GM04504 (cell line): Measurements from ENCODE around the gene BCAS4.
A peak's percentile ranks its signal among the peaks of the same experiment; 100 is the strongest.

Experiments used
- DNase-seq: peaks from one replicate; pipeline ENCODE4 v3.0.0-alpha.2; 2012; ENCODE audit warnings: low read depth

BCAS4 gene

DNA sequence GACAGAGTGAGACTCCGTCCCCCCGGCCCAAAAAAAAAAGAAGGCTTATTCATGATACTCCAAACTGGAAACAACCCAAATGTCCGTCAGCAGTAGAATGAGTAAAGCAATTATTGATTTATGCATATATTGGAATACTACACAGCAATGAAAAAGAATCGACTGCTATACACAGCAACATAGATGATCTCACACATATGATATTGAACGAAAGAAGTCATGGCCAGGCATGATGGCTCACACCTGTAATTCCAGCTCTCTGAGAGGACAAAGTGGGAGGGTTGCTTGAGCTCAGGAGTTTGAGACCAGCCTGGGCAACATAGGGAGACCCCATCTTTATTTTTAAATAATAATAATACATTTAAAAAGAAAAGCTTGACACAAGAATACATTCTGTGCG is 28.5 kb downstream of the BCAS4 start:
- no peak for DNase-seq

DNA sequence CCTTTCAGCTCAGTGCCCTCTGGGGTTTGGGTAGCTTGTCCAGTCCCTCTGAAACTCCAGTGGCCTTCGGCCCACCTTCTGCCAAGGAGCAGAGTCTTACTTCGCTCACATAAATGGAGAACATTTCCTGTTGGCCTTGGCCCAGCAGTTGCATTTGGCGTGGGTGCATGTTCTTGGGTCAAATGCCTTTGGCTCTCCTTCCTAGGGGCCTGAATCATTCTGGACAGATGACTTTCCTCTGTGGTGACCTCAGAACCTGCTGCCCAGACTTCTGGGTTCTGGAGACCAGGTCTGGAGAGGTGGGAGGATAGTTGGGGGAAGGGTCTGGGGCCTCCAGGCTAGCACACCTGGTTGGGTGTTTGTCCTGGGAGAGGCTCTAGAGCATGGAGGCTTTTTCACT is 29.3 kb downstream of the BCAS4 start:
- peak; percentile 76 for DNase-seq

DNA sequence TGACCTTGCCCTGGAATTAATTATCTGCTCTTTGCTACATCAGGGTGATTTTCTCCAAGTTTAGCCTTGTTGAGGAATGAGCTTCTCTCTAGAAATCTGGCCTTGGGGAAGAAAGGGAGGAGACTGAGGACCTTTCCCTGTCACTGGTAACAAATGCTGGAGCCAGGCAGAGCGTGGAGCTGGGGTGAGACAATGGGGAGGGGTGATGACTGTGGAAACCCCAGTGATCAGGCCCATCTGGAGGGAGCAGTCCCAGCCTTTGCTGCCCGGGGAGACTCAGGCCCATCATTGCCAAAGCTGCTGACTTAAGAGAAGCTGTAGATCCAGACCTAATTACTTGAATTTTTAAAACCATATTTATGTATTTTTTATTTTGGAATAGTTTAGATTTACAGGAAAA is 31.3 kb downstream of the BCAS4 start:
- DNase-seq: no peak

DNA sequence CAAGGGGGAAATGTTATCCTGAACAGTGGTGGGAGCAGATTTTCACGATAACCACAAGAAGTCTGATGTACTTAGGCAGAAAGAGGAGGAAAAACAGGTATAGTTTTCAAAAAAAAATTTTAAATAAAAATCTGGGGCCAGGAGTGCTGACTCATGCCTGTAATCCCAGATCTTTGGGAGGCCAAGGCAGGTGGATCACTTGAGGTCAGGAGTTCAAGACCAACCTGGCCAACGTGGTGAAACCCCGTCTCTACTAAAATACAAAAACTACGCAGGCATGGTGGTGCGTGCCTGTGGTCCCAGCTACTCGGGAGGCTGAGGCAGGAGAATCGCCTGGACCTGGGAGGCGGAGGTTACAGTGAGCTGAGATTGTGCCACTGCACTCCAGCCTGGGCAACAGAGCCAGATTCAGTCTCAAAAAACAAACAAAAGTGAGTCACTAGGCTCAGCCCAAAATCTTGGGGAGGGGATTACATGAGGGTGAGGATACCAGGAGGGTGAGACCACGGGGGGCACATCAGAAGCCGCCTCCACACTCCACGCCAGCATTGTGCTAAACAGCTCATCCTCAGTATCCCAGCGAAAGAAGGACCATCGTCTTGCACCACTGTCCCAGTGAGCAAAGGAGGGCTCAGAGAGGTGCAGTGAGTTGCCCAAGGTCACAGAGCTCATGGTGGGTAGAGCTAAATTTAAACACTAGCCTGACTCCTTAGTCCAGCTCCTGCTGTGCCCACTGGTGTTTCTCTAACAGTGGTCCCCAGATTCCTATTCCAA is 33.7 kb downstream of the BCAS4 start:
- no peak for DNase-seq

DNA sequence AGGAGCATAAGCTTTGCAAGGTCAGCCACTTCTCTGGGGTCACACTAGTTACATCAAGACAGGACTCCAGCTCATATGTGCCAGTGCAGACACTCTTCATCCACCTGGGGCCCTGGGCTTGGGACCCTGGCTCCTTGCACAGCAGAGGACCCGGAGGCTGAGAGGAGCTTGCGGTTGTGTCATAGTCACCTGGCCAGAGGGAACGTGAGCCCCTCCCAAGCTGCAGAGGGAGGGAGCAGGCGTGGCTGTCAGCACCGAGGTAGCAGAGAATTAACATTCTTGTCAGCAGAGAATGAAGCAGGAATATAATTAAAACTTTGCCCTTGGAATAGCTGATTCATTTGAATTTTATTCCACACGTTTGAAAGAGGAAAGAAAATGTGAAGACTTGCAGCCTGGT is 36.8 kb downstream of the BCAS4 start:
- no peak for DNase-seq

DNA sequence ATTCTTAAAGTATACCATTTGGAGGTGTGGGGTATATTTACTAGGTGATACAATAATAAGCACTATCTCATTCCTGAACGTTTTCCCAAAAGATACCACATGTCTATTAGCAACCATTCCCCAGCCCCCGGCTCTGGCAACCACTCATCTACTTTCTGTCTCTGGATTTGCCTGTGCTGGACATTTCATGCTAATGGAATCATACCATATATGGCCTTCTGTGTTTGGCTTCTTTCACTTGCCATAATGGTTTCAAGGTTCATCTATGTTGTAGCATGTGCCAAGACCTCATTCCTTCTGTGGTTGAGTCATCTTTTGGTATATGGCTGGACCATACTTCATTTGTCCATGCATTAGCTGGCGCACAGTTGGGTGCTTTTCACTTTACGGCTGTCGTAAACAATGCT is 39.7 kb downstream of the BCAS4 start:
- no peak for DNase-seq

DNA sequence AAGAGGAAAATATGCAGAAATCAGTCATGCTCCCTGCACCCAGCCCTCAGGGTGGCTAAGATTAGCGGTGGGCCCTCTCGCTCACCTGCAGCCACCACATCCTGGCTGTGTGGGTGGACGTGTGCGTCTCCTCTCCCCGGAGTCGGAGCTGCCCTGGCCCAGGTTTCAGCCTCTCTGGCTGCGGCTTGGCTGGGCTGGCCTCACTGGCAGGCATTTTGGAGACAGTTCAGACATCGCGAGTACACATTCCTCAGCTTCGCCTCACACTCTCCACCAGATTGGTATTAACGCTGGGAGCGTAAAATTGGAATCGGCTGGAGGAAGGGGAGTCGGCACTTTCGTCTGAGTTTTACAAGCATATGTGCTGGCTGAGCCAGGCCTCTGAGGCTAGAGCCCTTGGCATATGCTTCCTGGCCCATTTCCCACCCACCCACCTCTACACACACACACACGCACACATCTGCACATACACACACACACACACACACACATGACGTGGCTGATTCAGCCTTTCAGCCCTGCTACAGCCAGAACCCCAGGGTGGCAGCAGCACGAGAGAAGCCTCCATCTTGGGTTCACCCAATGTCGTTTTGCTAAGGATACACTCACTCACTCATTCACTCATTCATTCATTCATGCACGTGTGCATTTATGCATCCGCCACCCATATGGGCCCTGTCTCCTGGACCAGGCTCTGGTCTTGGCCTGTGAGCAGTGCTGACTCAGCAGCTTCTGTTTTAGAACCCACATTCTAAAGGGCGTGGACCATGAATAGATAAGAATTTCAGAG is 42.9 kb downstream of the BCAS4 start:
- DNase-seq: peak; percentile 94

DNA sequence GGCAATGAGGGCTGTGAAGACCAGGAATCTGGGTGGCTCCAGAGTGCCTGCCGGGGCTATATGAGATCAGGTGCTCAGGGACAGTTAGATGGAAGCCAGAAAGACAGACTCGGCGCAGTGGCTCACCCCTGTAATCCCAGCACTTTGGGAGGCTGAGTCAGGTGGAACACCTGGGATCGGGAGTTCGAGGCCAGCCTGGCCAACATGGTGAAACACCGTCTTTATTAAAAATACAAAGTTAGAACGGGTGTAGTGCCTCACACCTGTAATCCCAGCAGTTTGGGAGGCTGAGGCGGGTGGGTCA is 43.4 kb downstream of the BCAS4 start:
- DNase-seq: no peak

DNA sequence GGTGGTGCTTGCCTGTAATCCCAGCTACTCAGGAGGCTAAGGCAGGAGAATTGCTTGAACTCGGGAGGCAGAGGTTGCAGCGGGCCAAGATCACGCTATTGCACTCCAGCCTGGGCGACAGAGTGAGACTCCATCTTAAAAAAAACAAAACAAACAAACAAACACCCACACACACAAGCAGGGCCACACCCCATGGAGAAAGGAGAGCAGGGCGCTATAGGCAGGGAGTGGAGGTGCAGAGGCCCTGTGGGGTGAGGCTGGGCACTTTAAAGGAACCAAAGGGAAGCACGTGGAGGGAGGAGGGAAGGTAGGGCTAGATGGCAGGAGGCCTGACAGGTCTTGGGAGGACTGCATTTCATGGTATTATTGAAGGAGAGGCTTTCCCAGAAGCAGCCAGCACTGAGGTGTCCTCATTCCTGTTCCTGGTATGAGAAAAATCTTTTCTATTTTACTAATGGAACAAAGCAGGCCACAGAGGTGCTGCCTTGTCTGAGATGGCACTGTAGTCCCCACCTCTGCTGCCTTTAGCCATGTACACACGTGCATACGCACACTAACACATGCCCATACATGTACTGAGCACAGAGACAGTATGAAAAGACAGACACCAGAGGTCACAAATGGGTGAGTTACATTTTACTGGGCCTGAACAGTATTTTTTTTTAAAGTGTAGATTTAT is 44.0 kb downstream of the BCAS4 start:
- DNase-seq: no peak

DNA sequence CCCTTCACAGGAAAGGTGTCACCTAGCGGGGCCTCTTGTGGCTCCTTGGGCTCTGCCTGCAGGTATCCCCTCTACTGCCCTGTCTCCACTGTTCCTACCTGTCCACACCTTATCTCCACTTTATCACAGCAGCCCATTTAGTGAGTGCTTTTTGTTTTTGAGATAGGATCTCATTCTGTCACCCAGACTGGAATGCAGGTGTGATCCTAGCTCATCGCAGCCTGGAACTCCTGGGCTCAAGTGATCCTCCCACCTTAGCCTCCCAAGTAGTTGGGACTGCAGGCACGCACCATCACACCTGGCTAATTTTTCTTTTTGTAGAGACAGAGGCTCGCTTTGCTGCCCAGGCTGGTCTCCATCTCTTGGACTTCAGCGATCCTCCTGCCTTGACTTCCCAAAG is 48.0 kb downstream of the BCAS4 start:
- no peak for DNase-seq

DNA sequence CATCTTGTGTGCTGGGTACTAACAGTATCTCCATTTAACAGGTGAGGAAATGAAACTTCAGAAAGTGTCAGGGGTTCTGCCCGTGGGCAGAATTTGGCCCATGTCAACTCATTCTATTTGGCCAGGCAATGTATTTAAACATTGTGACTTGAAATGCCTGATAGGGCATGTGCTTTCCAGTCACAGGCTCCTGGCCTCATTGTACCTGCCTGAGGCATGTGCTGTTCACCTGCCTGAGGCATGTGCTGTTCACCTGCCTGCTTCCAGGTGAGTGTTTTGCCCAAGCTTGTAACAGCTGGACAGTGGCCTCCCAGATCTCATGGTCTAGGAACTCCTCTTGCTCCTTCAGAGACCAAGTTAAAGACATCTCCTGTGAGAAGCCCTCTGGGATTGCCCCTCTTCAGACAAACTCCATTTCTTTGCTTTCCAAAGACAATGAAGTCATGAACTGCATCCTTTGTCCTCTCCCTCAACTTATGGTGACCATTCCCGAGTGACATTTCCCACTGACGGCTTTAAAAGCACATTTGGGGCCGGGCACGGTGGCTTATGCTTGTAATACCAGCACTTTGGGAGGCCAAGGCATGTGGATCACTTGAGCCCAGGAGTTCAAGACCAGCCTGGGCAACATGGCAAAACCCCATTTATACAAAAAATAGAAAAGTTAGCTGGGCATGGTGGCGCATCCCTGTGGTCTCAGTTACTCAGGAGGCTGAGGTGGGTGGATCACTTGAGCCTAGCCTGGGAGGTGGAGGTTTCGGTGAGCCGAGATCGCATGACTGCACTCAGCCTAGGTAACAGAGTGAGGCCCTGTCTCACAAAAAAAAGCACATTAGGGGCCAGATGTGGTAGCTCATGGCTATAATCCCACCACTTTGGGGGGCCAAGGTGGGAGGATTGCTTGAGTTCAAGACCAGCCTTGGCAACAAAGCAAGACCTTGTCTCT is 48.7 kb downstream of the BCAS4 start:
- no peak for DNase-seq

DNA sequence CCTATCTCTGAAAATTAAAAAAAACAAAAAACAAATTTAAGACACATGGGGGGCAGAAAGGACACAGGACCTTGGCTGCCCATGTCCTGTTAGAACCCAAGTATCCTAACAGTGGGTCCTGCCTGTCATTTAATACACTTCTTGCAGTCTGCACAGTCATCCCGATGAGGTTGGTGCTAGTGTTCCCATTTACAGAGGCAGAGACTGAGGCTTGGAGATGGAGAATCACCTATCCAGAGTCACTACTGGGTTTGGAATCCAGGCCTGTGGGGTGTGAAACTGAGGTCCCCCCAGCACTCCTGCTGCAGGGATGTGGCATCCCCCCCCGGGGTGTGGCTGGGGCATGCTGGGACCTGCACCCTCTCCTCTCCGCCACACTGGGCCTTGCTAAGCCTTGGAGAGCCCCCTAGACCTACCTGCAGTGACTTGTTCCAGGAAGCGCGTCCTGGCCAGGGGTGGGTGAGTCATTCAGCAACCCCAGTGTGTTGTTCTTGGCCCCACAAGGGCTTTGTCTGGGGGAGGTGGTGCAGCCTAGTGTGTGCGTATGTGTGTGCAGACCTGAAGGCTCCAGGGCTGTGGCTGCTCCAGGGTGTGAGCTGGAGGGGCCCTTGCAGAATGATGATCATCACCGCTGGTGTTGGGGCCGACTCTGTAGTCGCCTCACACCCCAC is 49.7 kb downstream of the BCAS4 start:
- no peak for DNase-seq

DNA sequence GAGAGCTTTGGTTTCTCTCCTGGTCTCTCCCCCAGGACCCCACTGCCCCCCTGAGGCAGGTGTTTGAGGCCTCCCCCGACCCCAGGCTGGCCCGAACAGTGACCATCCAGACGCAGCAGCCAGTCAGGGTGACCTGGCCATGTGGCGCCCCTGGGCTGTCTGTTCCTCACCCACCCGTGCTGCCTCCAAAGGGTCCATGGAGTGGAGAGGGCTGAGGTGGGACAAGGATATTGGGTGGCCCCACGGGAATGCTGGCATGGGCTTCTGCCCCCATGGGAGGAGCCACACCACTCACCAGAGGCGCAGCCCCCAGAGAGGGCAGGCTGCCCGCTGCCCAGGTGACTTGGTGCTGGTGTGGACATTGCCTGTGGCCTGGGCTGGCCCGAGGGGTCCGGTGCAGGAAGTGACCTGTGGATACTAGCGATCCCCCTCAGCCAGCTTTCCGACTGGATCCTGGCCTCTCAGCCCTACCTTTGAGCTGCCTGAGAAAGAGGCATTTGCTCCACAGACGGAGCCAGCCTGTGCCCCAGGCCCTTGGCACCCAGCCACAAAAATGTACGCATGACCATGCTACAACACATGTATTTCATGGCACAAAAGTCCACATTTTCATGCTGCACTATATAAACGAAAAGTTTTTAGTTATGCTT is 50.8 kb downstream of the BCAS4 start:
- DNase-seq: no peak

DNA sequence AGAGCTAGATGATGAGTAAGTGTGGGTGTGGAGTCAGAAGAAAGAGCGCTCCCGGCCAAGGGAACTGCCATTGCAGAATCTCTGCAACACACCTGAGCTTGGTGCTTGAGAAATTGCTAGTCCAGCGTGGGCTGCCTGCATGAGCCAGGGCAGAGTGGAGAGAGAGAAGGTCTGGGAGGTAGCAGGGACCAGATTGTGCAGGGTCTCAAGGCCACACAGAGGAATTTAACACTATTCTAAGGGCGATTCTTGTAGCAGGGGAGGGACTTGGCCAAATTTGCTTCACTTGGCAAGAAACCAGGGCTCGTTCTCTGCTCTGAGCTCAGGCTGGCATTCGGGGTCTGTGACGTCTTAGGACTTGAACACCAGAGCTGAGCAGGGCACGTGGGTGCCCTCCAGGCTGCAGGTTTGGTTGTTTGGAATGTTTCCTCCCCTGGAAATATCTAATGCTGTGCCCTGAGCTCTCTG is 53.5 kb downstream of the BCAS4 start:
- DNase-seq: no peak

DNA sequence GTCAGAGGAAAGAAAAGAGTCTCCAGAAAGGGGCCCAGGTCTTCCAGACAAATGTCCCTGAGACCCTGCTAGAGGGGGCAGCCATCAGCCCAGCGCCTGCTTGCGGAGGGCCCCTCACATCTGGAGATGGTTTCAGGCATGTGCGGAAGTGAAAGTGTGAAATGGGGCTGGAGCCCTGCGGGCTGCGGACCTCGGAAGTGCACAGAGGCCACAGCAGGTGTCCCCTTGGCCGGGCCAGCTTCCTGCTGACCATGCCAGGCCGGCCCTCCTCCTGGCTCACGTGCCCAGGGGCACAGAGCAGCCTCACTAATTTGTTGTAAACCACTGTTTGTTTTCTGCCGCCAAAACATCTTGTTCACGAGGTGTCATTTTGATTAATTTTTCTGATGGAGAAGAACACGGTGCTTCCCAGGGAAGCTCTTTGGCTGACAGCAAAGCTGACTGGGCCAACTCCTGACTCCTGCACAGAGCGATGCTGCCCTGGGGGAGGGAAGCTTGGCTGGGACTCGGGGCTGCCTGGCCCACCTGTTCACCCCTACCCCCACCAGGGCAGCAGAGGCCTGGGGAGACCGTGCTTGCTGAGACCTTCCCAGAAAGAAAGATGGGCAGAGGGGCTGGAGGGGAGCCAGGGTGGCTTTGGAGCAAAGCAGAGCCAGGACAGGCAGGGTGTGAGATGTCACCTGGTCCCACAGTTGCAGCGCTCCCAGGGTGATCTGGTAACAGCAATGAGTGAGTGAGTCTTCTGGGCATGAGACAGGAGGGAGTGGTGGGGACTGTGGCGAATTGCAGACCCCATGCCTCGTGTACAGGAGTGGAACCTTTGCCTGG is 54.2 kb downstream of the BCAS4 start:
- DNase-seq: no peak

DNA sequence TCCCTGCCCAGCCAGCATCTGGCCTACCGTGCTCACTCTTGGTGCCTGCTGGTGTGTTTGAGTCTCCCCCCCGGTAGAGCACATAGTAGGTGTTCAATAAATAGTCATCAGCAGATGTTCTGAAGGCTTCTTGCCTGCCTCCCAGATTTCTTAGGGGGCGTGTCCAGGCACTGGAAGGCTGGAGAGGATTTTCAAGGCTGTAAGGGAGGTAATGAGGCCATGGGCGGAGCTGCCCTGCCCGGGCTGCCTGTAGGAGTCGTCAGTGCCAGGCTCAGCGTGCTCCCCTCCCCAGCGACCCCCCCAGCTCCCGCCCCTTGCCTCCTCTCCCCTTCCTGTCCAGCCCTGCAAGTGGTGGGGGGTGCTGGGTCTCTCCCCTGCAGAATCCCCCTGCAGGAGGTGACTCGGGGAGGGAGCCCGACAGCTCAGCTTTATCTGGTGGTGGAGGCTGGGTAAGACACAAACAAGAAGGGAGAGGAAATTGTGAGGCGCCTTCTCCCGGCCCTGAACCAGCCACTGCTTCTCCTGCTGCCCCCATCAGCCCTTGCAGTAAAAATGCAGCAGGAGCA is 55.9 kb downstream of the BCAS4 start:
- no peak for DNase-seq

DNA sequence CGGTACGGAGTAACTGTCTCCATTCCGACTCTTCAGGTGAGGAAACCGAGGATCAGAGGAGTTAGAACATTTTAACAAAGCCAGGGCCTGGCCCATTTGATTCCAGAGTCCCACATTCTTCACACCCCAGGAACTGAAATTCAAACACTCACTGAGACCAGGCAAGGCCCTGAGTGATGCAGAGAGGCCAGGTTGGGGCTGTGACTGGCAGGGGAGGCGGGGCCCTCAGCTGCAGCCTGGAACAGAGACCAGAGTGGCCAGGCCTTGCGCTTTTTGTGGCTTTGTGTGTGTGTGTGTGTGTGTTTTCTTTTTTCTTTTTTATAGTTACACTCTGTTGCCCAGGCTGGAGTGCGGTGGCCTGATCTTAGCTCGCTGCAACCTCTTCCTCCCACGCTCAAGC is 57.2 kb downstream of the BCAS4 start:
- no peak for DNase-seq

DNA sequence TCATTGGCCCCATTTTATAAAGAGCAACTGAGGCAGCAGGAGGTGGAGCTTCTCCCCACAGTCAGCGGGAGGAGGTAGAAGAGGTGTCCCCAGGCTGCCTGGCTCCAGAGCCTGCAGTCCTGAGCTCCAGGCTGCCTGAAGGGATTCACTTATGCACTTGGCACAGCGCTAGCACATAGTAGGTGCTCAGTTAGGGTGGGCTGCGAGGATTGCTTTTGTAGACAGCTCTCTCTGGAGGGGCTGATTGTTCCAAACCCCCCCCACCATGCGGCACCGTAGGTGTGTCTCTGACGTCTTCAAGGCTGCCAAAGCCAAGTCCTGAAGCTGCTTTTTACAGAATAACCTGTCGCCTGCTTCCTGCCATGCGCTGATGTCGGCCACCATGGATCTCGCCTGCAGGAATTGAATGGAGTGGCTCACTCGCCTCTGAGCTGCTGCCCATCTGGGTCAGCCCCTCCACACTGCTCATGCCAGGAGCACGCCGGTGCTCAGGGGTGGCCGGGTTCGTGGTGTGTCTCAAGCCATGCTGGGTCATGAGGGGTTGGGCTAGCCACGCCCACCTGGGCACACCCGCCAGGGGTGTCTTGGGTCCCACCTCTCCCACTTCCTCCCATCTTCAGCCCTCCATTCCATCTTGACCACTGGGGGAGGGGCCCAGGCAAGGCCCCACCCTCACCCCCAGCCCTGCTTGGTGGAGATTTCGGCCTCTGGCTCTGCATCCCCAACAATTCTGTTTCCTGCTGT is 59.8 kb downstream of the BCAS4 start:
- no peak for DNase-seq
